HG03103 (cell line): ENCODE data around the gene UGGT1.
"Not testable (repeated sequence)": the region's sequence is repeated elsewhere in the genome, so short reads cannot be mapped to it uniquely, and the experiment has no call there.

Experiments used
- ATAC-seq: cut with Tn5 transposase; IDR thresholded peaks from one replicate; pipeline ENCODE4 v1.9.1; 2021; ENCODE audit warnings: low read depth; ENCODE audit not compliant: unreplicated experiment

Gene UGGT1

GRCh38 chr2:128208631-128209324 lies 117.8 kb downstream of the UGGT1 start:
- not testable (repeated sequence) for ATAC-seq

- no peak for ATAC-seq
These were observed 123.3 kb downstream of the UGGT1 start for GRCh38 chr2:128214251-128214650.

- ATAC-seq, result no peak
These were observed 124.0 kb downstream of the UGGT1 start for GRCh38 chr2:128214866-128215460.

- ATAC-seq, result no peak
These were observed 125.1 kb downstream of the UGGT1 start for GRCh38 chr2:128215897-128216642.

- ATAC-seq, result no peak
These were observed 126.7 kb downstream of the UGGT1 start for GRCh38 chr2:128217671-128218070.

- ATAC-seq, result no peak
These were observed 128.9 kb downstream of the UGGT1 start for GRCh38 chr2:128219891-128220290.

GRCh38 chr2:128227862-128228261 lies 136.9 kb downstream of the UGGT1 start:
- no peak for ATAC-seq

- no peak for ATAC-seq
These were observed 137.9 kb downstream of the UGGT1 start for GRCh38 chr2:128228894-128229293.

- ATAC-seq, result peak; percentile 88
These were observed 142.2 kb downstream of the UGGT1 start for GRCh38 chr2:128232965-128233789.

GRCh38 chr2:128233790-128234395 lies 142.9 kb downstream of the UGGT1 start:
- no peak for ATAC-seq

GRCh38 chr2:128234613-128235012 lies 143.6 kb downstream of the UGGT1 start:
- ATAC-seq, result no peak

GRCh38 chr2:128235581-128235980 lies 144.6 kb downstream of the UGGT1 start:
- ATAC-seq, result no peak

GRCh38 chr2:128236491-128237035 lies 145.6 kb downstream of the UGGT1 start:
- no peak for ATAC-seq

GRCh38 chr2:128237081-128237534 lies 146.1 kb downstream of the UGGT1 start:
- no peak for ATAC-seq

GRCh38 chr2:128237911-128238697 lies 147.1 kb downstream of the UGGT1 start:
- no peak for ATAC-seq

- no peak for ATAC-seq
These were observed 150.9 kb downstream of the UGGT1 start for GRCh38 chr2:128241896-128242295.
